ENCODE measurements around the gene BRAF.
"Not testable (repeated sequence)": the region's sequence is repeated elsewhere in the genome, so short reads cannot be mapped to it uniquely, and the experiment has no call there.

BRAF gene

DNA sequence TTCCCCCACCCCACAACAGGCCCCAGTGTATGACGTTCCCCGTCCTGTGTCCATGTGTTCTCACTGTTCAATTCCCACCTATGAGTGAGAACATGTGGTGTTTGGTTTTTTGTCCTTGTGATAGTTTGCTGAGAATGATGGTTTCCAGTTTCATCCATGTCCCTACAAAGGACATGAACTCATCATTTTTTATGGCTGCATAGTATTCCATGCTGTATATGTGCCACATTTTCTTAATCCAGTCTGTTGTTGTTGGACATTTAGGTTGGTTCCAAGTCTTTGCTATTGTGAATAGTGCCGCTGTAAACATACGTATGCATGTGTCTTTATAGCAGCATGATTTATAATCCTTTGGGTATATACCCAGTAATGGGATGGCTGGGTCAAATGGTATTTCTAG lies 216.0 kb downstream of the BRAF start:
- DNase-seq (ENCODE audit: low read depth) = not testable (repeated sequence)

DNA sequence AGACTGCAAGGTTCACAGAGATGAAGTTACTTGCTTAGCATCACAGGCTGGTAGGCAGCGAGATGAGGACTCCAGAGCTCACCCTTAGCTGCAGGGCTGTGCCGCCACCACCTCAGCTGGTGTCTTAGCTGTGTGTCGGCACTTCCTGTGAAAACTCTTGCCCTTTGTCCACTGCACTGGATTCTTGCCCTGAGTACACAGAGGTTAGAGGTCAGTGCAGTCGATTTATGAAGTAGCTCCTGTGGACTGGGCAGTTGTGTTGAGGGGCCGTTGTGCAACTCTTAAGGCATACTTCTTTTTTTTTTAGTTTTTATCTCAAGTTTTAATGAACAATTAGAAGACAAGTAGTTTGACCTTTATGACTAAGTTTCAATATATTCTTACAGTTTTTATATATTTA lies 217.6 kb downstream of the BRAF start:
- DNase-seq (ENCODE audit: low read depth) = no peak

GRCh38 chr7:140704205-140704604 lies 220.5 kb downstream of the BRAF start:
- DNase-seq (ENCODE audit: low read depth) = no peak

GRCh38 chr7:140702774-140703173 lies 222.0 kb downstream of the BRAF start:
- no peak for DNase-seq (ENCODE audit: low read depth)

GRCh38 chr7:140698477-140698876 lies 226.3 kb downstream of the BRAF start:
- DNase-seq (ENCODE audit: low read depth) = no peak

DNA sequence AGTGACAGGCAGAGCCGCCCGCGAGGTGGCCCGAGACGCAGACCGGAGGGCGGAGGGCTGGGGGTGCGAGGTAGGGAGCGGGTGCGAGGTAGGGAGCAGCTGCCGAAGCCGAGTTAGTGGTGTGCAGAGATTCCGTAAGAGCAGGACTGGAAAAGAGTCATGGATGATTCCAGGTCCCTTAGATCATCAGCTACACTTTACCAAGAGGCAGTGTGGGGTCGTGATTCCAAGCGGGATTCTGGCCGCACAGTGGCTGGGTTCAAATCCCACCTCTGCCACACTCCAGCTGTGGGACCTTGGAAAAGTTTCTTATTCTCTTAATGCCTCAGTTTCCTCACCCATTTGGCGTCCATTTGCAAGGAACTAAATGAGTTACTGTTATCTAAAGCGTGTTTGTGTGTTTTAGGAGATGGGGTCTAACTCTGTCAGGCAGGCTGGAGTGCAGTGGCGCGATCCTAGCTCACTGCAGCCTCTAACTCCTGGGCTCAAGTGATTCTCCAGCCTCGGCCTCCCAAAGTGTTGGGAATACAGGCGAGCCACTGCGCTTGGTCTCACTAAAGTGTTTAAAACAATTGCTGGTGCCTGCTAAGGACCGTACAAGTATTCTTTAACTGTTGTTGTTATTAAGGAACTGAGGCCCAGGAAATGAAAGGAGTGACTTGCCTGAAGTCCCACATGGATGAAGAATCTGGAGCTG lies 227.1 kb downstream of the BRAF start:
- DNase-seq (ENCODE audit: low read depth) = no peak

GRCh38 chr7:140696680-140697446 lies 227.9 kb downstream of the BRAF start, which contains the start of gene NDUFB2:
Gene NDUFB2 (plus strand): TSS chr7:140696708. CDS start chr7:140696745, 37 bp downstream.
- DNase-seq (ENCODE audit: low read depth) = peak; percentile 57

DNA sequence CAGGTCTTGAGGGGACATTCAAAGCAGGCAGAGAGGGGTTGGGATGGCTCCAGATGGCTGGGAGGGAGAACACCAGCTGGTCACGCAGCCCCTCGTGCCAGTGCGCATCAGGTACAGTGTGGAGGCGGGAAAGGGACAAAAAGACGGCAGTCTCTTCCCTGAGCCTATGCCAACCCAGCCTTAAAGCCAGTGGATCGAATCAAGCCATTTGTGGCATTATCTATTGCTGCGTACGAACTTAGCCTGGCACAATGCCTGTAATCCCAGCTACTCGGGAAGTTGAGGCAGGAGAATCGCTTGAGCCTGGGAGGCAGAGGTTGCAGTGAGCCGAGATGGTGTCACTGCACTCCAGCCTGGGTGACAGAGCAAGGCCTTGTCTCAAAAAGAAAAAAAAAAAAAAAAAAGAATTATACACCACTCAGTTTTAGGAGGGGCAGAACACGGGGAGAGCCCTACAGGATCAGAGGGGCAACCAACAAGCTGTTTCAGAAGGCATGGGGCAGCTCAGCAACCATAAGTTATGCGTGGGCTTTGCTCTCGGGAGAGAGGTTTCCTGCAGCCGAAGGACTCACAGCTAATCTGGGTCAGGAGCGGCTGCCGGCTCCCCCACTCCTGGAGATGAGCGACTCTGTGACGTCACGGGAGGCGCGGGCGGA lies 228.6 kb downstream of the BRAF start:
- DNase-seq (ENCODE audit: low read depth) = peak; percentile 87

- no peak for DNase-seq (ENCODE audit: low read depth)
Measured at GRCh38 chr7:140695381-140695780, 229.3 kb downstream of the BRAF start.

DNA sequence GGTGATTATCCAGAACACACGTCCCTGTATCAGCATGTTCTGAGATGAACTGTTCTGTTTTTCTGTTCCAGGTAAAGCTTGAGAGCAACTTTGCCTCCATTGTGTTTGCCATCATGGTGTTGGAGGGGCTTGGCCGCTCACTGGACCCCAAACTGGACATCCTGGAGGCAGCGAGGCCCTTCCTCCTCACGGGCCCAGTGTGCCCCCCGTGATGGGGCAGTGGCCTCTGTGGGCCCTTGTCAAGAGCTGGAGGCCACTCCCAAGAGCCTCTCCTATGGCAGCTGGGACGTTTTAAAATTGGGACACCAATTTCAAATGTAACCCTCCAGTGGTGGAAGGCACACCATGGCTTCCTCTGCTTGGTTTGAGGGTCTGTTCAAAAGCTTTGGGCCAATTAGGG lies 230.1 kb downstream of the BRAF start:
- no peak for DNase-seq (ENCODE audit: low read depth)

DNA sequence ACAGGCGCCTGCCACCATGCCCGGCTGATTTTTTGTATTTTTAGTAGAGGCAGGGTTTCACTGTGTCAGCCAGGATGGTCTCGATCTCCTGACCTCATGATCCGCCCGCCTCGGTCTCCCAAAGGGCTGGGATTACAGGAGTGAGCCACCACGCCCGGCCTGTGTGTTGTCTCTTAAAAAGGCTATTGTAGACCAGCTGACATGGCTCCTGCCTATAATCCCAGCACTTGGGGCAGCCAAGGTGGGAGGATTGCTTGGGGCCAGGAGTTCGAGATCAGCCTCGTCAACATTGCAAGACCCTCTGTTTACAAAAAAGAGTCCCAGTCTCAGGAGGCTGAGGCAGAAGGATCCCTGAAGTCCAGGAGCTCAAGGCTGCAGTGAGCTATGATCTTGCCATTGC lies 230.9 kb downstream of the BRAF start:
- not testable (repeated sequence) for DNase-seq (ENCODE audit: low read depth)

GRCh38 chr7:140691376-140692045 lies 233.2 kb downstream of the BRAF start:
- DNase-seq (ENCODE audit: low read depth) = no peak

DNA sequence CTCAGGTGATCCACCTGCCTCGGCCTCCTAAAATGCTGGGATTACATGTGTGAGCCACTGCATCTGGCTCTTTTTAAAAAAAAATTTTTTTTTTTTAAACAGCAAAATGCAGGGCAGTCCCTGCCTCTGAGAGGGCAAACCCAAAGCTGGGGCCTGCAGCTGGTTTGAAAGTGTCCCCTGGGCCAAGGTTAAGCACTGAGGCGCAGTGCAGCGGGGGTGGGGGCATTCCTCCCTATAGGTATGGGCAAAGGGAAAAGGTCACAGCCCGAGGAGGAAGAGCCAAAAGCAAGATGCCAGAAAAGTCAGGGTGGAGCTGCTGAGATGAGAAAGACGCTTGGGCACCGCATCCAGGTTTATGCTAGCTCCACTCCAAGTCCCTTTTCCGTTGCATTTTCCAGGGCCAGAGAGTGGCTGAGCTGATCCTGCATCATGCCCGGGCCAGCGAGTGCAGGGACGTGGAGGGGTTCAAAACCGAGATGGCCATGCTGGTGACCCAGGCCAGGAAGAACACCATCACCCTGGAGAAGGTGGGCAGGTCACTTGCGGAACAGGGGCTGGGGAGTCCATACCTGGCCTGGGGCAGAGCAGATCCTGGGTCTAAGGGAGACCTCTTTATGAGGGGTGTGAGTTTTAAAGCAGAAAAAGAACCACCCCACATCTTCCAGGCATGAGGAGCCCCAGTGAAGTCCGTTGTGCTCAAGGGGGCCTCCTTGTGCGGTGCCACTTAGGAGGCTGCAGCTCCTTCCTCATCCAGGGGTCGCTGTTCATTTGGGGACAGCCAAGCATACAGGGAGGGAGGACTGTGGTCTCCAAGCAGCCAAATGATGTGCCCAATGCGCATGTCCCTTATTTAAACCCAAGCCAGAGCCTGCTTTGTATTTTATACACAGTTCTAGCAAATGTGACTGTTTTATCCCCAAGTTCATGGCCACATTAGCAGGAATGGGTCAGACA lies 235.3 kb downstream of the BRAF start:
- DNase-seq (ENCODE audit: low read depth) = no peak

GRCh38 chr7:140688341-140688740 lies 236.4 kb downstream of the BRAF start:
- no peak for DNase-seq (ENCODE audit: low read depth)

DNA sequence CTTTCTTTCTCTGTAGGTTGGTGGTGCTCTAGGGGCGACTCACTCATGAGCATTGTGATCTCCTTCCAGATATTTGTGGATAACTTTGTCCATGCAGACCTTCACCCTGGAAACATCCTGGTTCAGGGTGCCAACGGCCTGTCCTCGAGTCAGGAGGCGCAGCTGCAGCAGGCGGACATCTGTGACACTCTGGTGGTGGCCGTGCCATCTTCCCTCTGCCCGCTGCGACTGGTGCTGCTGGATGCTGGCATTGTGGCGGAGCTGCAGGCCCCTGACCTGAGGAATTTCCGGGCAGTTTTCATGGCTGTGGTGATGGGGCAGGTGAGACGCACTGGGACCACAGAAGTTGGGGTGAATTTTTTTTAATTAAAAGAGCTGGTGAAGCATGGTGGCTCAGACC lies 237.8 kb downstream of the BRAF start:
- DNase-seq (ENCODE audit: low read depth) = no peak

DNA sequence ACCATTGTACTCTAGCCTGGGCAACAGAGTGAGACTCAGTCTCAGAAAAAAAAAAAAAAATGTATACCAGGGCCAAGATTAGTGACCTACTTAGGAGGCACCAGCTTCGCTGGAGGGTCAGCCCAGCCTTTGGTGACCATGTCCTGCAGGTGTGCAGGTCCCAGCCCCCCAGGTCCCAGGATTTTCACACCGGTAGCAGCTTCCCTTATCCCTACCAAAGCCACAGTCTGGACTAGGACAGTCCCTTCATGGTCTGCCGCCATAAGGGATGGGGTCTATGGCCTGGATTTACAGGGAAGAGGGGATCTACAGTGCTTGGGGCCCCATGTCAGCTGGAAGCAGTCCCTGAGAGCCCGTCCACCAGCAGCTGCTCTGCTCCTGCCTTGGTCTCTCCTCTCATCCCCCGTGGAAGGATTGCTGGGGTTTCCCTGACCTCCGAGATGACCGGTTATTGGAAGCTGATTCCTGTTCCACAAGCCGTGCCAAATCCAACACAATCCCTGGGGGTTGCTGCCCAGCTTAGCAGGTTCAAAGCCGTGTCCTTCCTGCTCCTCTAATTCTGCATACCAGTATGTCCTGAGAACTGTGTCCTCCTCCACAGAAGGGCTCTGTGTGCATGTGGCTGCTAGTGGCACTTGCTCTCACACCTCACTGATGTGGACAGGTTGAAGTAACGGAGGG lies 239.2 kb downstream of the BRAF start:
- no peak for DNase-seq (ENCODE audit: low read depth)

DNA sequence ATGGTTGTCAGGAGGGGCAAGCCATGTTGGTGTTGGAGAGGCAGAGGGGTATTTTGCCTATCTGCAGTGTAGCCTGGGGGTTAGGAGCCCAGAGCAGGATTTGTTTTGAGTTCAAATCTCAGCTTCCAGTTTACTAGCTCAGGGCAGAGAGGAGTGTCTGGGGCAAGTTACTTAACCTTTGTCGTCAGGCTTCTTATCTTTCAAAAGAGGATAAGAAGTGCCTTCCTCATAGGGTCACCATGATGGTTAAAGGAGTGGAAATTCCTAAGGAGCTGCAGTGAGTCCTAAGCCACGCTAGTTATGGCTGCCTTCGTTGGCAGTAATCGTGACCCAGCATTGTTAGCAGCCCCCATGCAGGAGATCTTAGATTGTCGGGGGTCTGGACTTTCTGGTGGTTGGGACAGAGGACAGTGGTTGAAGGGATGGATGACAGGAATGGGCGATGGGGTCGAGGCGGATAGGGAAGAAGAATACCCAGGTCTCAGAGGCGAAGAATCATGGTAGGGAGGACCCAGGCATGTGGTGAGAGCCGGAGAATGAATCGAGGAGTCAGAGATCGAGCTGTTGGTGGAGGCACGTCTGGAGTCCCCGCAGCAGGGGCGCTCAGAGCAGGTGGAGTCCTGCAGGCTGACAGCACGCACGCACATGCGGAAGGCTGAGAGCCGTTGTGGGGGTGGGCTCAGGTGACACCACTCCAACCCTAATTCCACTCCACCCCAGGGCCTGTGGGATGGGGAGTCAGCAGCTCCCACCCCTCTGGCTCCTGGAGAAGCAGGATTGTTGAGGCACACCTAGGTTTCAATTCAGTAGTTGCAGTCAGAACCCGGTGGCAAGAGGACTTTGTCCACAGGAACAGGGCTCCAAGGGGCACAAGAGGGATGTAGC lies 240.4 kb downstream of the BRAF start:
- DNase-seq (ENCODE audit: low read depth) = no peak

DNA sequence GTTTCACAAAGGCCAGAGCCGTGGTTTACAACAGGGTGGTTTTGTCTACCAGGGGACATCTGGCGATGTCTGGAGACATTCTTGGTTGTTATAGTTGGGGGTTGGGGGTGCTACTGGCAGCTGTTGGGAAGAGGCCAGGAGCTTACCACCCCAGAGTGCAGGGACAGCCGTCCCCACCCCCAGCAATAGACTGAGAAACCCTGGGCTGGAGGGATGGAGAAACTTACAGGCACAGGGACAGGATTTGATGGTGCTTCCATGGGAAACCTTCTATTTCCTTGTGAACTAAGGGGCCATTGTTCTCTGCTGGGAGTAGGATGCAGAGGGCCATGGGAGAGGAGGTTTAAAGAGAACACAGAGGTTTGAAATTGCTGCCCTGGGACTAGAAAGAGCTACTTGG lies 241.1 kb downstream of the BRAF start:
- DNase-seq (ENCODE audit: low read depth) = no peak

GRCh38 chr7:140681766-140682165 lies 243.0 kb downstream of the BRAF start:
- no peak for DNase-seq (ENCODE audit: low read depth)

GRCh38 chr7:140680886-140681285 lies 243.8 kb downstream of the BRAF start:
- no peak for DNase-seq (ENCODE audit: low read depth)

Data from activated T-helper 1 cell treated with Interleukin-2 at 50 U/mL for 16 hours (primary cell).